ENCODE measurements around the gene ZBTB45.

The ZBTB45 gene

DNA sequence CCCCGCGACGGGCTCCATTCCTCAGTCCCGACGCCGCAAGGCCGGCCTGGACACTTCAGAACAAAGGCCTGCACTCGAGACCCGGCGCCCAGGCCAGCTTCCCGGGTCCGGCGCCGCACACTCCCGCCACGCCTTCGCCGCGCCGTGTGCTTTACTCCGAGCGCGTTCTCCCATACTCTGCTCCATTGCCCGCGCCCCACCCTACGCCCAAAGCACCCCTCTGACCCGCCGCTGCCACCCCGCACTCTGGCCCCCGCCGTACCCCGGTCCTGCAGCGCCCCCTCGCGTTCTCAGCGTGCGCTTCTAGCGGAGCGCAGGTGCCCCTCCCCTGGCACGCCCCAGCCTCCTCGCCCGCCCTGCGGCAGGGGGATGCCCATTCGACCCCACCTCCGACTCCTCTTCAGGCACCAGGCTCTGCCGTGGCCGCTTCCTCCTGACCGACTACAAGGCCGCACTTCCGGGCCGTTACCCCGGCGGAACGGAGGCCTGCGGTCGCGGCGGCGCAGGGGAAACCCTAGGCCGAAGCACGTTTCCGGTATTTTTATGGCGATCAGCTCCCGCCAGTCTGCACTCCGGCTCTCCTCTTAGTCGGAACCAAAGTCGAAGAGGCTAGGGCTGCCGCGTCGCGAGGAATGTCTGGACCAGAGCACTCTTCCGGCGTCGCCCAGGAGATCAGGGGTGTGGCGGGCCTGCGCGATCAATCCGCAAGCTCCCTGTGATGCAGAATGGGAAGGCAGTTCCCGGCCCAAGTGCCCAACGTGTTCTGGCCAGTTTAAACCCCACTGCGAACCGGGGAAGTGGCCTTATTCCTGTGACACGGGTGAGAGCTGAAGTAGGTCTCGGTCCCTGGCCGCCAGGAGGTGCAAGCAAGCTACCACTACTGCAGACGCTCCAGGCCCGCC lies at the start of gene ZBTB45:
TSS of gene ZBTB45 (minus strand) at position 456 of the 902 bp plus-strand sequence. CDS start 2,137 bp downstream, outside the sequence.
- DNase-seq, result peak; percentile 96

GRCh38 chr19:58568453-58569130 lies 49.0 kb upstream of the ZBTB45 start:
- DNase-seq, result peak; percentile 47

DNA sequence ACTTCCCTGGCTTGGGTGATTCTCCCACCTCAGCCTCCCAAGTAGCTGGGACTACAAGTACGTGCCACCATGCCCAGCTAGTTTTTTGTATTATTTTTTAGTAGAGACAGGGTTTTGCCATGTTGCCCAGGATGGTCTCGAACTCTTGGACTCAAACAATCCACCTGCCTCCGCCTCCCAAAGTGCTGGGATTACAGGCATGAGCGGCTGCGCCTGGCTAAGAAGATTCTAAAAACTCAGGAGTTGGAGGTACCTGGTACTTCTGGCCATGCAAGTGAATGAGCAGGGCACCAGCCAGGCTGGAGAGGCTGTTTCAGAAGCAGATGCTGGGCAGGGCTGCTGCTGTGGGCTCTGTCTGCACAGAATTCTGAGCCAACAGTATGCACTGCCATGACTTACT lies 47.4 kb upstream of the ZBTB45 start:
- DNase-seq, result no peak

DNA sequence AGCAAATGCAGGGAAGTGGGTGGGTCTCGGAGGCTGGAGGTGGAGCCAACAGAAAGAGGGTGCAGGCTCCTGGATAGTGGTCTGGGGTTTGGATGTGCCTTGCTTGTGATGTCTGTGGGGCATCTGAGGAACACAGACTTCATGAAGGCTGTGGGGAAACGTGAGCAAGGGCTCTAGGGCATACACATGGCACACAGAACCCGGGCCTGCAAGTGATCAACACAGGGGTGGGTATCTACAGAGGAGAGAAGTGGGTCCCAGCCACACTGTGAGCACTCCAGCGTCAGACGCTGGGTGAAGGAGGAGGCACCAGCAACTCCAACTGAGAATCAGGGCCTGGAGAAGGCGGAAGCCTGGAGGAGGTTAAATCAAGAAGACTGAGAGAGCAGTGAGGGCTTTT lies 44.2 kb upstream of the ZBTB45 start:
- DNase-seq, result no peak

- no peak for DNase-seq
Observed at GRCh38 chr19:58563034-58563573, 43.5 kb upstream of the ZBTB45 start.

DNA sequence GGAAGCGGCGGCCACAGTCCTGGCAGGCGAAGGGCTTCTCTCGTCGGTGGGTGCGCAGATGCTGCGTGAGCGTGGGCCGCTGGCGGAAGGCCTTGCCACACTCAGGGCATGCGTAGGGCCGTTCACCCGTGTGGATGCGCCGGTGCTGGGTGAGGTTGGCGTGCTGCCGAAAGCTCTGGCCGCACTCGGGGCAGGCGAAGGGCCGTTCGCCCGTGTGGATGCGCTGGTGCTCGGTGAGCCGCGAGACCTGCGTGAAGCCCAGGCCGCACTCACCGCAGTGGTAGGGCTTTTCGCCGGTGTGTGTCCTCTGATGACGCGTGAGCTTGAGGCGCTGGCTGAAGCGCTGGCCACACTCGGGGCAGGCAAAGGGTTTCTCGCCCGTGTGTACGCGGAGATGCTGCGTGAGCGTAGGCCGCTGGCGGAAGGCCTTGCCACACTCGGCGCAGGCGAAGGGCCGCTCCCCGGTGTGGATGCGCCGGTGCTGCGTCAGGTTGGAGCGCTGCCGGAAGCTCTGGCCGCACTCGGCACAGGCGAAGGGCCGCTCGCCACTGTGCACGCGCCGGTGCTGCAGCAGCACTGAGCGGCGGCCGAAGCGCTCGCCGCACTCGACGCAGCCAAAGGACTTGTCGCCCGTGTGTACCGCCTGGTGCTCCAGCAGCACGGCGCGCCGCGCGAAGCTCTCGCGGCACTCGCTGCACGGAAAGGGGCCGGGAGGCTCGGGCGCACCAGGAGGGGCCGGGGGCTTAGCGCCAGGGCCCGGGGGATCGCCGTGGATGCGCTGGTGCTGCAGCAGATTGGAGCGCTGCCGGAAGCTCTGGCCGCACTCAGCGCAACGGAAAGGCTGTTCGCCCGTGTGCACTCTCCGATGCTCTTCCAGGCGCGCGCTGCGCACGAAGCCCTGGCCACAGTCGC lies 42.8 kb upstream of the ZBTB45 start:
- peak; percentile 81 for DNase-seq

DNA sequence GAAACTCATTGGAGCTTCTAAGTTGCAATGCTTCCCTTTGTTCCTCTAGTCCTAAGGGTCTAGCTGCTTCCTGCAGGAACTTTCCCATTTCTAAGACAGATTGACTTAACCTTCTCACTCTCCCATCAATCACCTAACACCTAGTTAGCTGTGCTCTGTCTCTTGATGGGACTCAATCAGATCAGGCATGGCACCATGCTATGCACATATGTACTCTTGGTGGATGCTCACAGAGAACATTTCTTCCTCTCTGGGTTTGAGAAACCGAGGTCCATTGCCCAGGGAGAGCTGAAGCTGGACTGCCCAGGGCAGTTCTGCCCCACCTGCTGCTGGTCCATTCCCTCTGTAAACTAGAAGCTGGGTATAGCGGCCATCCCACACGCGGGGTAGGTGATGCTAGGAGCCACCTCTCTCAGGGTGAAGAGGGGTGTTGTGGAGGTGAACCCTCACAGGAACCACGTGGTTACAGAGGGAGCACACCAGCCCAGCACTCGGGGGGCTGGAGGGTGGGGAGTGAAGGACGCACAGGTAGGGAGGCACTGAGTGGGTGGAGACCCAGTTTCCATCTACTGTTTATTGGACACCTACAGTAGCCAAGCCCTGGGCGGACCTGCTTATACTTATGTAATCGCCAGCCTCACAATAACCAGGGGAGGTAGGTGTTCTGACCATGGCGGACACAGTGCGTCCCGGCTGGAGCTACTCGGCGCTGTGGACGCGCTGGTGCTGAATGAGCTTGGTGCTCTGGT lies 41.9 kb upstream of the ZBTB45 start:
- DNase-seq, result no peak

GRCh38 chr19:58560921-58561320 lies 41.3 kb upstream of the ZBTB45 start:
- DNase-seq, result no peak

DNA sequence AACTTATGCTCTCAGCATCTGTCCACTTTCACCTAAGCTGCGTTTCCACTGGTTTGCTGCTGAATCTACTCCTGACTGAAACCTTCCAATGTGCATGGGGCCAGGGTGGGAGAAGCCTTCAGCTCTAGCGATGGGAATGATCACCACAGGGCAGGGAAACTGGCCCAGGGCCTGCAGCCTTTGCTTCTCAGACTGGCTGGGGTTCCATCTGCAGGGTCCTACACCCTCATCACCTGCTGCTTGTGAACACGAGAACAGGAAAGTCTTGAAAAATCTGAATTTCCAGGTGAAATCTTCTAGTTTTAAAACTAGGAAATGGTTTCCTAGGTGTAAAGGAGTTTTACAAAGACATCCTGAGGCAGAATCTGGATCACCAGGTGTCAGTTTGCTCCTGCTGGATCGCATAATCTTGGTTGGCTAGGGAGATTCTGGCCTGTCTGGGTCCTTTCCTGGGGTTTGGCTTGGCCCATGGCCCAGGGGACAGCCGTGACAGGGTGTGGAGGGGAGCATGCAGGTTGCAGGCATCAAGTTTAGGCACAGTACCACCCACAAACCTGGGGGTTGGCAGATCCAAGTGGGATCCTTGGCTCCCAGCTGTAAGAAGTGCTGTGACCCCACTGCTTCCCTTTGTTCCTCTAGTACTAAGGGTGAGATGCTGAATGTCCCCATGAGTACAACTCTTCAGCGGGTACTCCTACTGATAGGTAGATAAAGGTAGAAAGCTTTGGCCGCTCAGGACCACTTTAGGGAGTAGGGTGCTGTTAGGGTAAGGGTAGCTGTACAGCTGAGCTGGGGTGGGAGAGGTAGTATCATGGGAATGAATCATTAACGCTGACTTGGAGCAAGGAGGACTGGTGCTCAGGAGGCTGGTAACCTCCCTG lies 40.6 kb upstream of the ZBTB45 start:
- no peak for DNase-seq

DNA sequence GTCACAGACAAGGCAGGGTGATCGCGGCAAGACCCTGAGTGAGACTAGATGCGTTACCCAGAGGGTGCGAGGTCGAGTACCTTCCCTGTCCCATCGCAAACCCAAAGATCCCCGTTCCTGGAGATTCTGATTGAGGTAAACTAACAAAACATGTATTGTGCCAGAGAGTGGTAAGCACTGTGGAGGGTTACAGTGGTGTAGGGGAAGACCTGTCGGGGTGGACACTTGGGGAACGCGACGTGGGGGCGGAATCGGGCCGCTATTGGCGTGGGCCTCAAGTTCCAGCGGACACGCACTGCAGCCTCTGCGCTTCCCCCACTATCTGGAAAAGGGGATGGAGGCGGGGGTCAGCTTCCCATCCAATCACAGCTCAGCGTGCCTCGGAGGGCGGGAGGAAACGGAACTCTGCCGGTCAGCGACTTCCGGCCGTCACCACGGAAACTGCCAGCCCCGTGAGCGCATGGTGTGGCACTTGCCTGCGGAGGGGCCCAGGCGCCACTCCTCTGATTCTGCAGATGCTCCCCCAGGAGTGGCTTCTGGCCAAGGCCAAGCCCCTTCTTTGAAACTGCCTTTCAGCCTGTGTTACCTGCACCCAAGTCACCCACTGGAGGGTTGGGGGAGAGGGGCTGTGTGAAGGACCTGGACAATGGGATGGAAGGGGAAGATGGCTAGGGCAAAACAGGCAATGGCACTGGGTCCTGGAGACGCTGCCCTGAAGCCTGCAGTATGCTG lies 39.8 kb upstream of the ZBTB45 start:
- DNase-seq, result peak; percentile 90

DNA sequence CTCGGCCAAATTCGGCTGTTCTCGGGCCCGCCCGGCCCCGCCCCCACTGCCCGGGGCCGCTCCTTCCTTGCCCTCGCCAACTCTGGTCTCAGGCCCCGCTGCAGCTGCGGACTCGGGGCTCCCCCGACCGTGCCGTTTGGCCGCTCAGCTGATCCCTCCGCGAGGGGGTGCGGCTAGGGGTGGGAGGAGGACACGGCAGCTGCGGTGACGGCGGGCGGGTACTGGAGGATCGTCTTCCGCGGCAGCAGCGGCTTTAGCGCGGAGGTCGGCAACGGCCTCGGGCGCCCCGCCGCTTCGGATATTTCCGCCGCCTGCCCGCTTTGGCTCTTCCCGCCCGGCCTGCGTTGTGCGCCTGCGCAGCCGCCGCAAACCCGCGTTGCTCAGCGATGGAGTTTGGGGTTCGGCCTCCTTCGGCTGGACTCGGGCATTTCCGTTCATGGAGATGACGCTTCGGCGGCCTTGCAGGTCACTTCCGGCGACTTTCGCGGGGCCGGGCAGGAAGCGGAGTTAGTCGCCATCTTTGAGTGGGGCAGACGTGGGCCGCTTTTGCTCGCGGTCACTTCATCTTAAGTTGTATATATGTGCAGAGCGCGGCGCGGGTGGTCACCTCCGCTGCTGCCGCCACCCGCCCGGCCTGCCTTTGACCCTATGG lies 39.1 kb upstream of the ZBTB45 start:
- peak; percentile 100 for DNase-seq

DNA sequence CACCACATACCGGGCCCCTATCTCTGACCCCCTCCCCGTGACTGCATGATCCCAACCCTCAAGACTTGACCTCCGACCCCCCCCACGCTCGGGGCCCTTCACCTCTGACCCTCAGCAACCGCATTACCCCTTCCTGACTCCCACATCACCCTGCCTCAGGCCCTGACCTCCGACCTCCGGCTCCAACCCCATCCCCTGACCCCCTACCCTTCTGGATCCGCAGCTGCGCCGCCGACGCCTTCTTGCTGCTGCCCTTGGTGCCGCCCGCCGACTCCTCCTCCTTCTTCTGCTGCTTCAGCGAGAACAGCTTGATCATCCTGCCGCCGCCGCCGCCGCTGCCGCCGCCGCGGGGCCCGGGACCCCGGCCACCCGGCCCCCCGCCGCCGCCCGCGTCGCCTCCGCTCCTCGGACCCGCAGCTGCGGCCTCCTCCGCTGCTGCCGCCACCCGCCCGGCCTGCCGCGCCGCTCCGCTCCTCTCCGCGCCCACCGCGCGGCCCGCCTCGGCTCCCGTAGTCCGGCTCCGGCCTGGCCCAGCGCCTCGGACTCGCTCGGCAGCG lies 38.5 kb upstream of the ZBTB45 start, which contains the start of gene UBE2M:
TSS of gene UBE2M (minus strand) at position 546 of the 557 bp plus-strand sequence. CDS start at position 316, 230 bp downstream.
- DNase-seq, result no peak

DNA sequence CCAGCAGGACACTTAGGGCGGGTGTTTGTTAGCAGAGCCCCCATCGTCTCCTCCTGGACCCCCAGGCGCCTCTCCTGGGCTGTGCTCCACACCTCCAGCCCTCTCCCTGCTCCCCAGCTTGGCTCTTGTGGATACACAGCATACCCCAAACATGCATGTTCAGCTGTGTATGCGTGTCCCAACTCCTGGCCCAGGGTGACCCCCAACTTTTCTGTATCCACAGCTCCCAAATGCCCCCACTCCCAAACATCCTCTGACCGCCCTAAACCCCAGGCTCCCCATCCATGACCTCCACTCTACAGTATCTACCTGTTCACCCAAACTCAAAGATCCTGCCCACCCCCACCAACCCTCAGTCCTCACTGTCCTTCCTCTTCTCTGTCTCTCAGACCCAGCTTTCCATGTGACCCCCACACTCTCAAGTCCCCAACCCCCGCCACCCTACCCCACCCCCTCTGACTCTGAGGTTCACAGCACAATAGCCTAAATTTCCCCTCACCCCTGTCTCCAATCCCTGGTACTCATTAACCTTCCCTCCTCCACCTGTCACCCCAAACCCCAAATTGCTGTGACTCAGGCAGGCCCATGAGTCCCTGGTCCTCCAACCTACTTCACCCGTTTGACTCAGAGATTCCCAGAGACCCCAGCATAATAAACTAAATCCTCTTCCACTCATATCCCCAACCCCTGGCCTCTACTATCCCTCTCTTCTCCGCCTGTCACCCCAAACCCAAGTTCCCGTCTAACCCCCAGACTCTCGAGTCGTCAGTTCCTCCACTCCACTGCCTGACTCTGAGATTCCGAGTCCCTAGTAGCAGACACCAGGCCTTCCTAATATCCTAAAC lies 37.8 kb upstream of the ZBTB45 start:
- no peak for DNase-seq

DNA sequence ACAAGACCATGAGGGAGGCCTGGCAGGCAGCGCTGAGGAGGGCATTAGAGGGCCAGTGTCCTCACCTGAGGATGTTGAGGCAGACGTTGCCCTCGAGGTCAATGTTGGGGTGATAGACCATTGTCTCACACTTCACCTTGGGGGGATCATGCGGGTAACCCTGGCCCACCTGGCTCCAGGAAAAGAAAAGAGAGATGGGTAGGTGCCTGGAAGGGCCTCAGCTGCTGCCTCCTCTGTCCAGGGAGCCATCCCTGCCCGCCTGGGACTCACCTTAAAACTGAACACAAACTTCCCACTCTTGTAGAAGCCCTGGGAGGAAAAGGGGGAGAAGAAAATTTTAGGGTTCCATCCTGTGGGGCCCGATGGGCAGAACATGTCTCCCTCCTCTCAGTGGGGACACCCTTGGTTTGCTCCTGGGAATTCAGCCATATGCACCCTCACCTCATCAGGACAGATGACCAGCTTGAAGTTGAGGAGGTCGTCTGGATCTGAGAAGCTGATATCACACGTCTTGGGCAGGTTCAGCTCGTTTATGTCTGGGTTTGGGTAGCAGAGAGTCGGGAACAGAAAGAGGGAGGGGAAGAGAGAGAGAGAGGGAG lies 37.1 kb upstream of the ZBTB45 start:
- no peak for DNase-seq

- DNase-seq, result no peak
Observed at GRCh38 chr19:58555920-58556621, 36.5 kb upstream of the ZBTB45 start.

DNA sequence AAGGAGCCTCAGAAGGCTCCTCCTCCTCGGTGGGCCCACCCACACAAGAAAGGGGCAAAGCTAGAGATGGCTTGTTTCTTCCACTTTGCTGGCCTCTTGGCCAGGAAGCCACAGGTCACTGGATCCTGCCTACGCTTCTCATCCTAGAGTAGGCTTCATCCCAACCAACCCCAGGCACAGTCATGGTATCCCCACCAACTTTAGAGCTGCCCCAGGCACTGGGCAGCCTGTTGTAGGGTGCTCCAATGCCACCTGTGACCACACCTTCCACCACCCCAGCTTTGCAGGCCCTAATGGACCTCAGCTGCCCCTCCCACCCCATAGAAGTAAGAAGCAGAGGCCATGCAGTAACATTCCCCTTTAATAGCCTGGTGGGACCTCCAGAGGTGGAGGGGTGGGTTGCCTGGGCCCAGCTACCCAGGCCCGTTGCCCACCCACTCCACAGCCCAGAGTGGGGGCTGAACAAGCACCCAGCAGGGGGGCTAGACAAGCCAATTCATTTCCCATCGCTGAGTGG lies 35.8 kb upstream of the ZBTB45 start:
- DNase-seq, result no peak

Measured in activated CD8-positive, alpha-beta memory T cell treated with anti-CD3 and anti-CD28 coated beads for 24 hours (primary cell).